Middle frontal gyrus (tissue), 1 donor: ENCODE data around the gene GOLGB1.

Experiments
- DNase-seq: peaks from one replicate; pipeline ENCODE4 v3.0.0-alpha.2; 2015; ENCODE audit warnings: low spot score; ENCODE audit errors: extremely low spot score

The GOLGB1 gene

DNA sequence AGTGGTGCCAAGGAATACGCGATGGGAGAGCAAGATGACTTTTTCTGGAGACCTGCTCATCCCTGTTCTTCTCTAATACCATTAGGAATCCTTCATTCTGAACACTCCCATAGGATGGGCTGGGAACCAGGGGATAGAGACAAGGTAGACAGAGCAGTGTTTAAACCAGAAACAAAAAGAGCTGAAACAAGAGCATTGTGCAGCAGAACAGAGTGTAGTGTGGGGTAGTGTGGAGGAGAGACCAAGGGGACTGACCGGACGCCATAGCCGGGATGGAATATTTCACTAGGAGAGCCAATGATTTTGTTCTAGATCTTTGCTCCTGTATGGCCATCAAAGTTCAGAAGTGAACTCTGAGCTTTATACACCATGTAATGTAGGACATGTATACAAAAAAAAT lies 104.5 kb downstream of the GOLGB1 start:
- no peak for DNase-seq

DNA sequence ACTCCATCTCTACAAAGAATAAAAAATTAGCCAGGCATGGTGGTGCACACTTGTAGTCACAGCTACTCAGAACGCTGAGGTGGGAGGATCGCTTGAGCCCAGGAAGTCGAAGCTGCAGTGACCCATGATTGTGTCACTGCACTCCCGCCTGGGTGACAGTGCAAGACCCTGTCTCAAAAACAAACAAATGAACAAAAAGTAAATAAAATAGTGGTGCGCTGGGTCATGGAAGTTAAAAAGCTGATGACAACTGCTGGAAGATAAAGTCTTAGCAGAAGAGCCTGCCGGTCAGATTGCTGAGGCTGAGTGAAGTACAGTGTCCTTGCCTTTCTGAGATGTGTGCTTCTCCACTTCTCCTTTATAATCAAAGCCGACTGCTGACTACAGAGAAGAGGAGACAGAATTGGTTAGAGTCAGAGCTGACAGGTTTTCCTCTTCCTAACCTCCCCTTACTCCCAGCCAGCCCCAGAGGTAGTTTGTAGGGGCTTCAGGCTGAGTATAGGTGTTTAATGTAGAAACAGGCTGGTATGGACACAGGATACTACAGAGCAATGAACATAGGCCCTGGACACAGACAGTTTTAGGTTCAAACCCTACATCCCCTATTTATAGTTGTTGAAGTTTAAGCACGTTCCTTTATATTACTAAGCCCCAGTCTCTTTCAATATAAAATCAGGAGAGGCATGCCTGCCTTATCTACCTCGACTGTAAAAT lies 106.8 kb downstream of the GOLGB1 start:
- no peak for DNase-seq

DNA sequence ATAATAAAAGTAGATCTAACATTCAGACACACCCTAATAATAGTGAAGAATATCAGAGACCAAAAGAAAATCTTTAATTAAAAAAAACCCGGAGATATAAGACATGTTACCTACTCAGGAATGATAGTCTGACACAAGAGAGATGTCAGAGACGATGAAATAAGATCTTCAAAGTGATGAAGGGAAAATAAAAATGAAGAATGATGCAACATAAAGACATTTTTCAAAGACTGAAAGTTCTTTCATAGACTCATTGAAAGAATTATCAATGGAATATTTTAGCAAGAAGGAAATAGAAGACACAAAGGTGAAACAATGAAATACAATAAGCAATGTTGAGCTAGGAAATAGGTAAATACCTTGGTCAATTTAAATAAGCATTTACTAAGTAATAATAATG lies 108.4 kb downstream of the GOLGB1 start:
- no peak for DNase-seq

DNA sequence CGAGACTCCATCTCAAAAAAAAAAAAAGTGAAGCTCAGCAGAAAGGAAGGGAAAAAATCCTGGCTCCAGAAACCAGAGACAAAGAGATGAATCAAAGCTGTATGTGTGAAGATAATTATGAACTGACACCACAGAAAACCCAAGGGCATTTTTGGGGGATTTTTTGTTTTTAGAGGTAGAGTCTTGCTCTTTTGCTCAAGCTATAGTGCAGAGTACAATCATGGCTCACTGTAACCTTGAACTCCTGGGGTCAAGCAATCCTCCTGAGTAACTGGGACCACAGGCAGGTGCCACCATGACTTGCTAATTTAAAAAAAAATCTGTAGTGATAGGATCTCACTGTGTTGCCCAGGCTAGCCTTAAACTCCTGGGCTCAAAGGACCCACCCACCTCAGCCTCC lies 111.6 kb downstream of the GOLGB1 start:
- DNase-seq: no peak

DNA sequence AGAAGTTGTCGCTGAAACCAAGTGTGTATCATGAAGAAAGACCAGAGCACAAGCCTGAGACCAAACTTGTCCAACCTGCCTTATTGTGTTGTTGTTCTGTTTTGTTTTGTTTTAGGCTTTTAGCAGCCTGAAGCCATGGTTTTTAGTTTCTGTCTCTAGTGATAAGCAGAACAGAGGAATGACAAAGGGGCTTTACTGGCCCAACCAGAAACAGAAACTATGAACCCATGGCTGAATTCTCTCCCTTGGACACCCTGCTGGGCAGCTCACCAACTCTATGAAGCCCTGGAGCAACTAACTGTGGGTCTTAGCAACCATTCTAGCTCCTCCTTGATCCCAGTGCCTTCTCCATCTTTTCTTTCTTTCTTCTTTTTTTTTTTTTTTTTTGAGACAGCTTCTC lies 119.2 kb downstream of the GOLGB1 start:
- DNase-seq: no peak

DNA sequence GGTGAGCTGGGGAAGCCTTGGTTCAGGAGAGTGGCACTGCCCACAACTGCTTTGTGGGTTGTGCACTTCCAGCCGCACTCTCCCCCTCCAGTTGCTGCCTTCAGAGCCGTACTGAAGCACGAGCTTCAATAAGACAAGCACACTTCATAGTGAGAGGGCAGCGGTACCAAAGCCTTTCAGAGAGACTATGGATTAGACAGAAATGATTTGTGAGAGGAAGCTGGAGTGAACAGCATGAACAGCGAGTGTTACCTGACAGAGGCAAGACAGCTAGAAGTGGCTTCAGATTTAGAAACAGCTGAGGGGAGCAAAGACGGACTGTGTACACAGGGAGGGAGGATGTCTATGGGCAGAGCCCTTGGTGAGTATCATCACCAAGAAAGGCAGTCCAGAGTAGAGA lies 119.9 kb downstream of the GOLGB1 start:
- no peak for DNase-seq

DNA sequence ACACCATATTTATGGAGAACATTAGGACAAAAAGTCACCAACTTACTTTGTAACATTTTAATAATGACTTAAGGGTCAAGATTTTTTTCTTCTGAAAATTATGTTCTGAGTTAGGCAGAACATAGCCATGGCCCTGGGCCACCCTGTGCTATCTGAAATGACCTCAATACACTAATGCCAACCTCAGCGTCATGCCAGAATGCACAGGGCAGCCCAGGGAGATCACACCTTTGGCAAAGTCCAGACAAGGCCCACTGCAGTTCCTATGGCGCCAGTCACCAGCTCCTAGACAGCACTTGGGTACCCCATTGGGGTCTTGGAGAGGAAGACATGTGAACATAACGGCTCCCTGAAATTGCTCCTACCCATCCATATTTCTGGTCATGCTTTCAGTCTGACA lies 121.9 kb downstream of the GOLGB1 start:
- no peak for DNase-seq

DNA sequence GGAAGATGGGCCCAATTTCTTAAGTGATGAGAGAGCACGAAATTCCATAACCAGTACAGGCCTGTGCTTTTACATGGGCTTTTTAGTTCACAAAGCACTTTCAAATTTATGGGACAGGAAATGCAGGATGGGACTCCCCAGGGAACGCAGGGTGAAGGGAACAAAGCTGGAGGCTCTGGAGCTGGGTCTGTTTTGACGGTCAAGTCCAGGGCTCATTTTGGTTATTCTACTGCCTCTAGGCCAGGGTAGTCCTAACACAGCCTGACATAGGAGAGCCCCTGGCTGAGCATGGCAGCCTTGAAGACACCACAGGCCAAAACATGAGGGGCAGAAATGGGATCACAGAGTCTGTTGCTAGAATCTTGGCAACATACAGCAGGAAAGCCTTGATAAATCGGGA lies 122.3 kb downstream of the GOLGB1 start:
- DNase-seq: no peak

DNA sequence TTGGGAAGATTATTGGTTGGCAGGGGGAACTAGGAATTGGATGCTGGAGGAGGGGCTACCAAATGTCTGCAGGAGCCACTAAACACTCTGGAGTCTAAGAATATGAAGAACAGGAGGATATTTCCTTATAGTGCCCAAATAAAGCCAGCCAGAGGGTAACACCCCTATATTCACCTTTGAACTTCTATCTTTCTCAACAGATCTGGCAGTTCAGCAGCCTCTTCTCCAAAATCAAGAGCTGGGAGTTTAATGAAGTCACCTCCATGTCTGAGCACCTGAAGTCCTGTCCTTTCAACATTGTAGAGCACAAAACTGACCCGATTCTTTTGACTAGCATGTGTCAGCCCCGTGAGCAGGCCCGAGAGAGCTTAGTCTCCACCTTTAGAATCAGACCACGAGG lies 123.0 kb downstream of the GOLGB1 start:
- DNase-seq: no peak

DNA sequence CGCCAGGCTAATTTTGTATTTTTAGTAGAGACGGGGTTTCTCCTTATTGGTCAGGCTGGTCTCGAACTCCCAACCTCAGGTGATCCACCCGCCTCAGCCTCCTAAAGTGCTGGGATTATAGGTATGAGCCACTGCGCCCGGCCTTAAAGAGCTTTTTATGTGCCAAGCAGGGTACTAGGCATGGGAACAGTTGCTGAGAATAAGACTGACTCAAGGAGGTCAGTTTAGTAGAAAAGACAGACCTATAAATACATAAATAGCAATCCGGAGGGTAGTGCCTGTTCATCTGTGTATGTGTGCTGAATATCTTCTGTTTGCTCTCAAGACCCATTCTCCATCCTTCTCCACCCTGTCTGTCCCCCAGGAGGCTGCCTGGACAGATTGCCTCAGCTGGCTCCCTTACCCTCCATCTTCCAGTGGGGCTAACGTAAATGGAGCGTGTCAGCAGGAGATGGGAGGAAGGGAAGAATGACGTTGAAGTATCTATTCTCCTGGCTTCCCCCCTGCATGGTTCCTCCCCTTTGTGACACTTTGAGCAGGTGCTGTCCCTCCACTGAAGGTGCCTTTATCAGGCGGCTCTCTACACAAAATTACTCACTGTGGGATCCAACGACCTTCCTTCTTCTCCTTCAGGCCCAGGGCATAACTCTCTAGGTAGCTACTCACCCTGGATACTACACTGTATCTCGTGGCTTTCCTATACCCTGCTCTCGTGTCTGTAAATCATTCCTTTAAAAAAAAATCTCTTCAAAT lies 125.2 kb downstream of the GOLGB1 start:
- no peak for DNase-seq

DNA sequence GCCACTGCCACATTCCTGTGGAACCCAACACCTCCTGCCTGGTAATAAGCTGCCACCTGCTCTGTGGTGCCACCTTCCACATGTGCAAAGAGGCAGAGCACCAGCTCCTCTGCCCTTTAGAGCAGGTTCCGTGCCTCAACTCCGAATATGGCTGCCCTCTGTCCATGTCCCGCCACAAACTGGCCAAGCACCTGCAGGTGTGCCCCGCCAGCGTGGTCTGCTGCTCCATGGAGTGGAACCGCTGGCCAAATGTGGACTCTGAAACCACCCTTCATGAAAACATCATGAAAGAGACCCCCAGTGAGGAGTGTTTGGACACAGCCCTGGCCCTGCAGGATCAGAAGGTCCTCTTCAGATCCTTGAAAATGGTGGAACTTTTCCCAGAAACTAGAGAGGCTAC lies 128.1 kb downstream of the GOLGB1 start:
- DNase-seq: no peak

DNA sequence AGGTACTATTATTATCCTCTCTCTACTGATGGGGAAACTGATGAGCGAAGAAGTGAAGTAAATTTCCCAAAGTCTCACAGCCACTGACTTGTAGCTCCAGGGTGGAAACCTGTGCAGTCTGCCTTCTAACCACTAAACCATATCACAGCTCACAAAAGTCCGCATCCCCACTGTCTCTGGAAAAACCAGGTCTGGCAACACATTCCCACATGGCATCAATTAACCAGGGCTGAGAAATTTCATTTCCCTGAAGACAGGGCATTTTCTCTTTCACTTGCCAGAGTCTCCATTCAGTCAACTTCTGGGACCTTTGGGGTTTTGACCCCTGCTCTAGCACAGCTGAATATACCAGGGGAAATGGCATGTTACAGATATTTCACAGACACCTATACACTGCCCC lies 129.8 kb downstream of the GOLGB1 start:
- DNase-seq: no peak
